T-helper 2 cell (primary cell): Measurements from ENCODE around the gene ECE1.

Experiments used
- DNase-seq, 5 experiments: peaks; one replicate each; pipeline versions ENCODE4 v3.0.0 to v3.0.0-alpha.2; 2012 to 2022
- total RNA-seq, 2 donors: gene quantifications; one replicate each; lab custom pipeline; 2026; lab: John Stamatoyannopoulos, UW

The ECE1 gene
- total RNA-seq, result 183 to 215 reads per million in 2 donors

DNA sequence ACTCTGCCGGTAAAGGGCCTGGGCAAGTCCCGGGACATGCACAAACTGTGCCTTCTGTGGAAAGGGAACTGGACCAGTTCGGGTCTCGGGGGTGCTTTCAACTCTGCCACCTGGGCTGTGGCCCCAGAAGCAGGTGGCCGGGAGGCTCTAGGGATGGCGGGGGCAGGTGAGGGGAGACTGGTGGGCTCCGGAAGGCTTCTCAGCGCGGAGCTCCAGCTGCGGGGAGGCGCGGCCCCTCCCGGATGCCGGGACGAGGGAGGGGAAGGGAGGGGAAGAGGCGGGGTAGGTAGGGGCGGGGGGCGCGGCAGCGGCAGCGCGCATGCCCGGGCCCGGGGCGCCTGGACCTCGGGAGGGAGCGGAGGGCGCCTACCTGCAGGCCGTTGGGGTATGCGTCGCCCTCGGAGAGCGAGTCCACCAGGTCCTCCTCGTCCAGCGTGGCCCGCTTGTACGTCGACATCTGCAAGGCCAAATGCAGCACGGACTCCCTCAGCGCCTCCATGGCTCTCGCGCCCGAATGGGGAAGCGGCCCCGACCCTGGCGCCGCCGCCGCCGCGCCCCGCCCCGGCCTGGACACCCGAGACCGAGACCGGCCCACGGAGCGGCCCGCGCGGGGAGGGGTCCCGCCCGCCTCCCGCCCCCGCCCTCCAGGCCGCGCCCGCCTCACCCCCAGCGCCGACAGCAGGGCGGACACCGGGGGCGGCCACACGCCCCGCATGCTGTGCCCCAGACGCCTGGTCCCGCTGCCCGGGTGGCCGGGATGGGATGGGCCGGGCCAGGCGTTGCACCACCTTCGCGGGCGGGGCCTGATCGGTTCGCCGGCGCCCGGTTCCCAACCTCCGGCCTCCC, at the start of gene ECE1:
Gene ECE1 (minus strand): TSS at position 764 of the 846 bp plus-strand sequence. CDS start 49 bp downstream, at position 715.
- peak; percentile 29 to 74 (median 42) for DNase-seq

DNA sequence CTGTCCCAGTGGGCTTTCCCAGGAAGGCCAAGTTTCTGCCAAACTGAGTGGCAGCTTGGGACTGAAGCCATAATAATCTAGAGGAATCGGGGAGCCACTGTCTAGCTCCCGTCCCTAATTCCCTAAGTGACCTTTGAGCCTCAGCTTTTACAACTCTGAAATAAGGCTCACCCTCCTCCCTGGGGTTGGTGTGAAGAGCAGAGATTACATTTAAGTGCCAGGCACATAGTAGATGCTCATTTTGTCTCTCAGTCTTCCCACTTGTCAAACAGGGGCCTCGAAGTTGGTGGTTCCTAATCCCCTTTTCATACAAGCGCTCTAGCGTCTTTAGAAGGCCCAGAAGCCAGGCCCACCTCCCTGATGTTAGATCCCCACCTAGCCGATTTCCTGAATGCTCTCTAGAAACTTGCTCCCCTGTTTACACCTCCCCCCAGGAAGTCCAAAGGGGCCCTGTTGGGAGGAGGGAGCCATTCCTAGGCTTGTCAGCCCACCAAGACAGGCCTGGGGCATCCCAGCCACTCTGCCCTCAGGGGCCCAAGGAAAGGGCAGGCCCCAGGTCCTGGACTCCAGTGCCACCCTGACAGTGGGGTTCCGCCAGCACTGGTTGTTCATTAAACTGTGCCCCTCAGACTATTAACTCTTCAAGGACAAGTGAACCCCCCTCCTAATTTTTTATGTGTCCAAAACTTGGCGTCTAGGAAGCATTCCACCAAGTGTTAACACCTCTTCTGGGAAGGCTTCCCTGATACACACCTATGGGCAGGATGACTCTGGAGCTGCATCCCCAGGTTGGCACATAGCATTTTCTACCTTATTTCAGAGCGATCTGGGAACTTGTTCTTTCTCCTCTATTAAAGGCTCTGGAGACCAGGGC, 49.3 kb upstream of the ECE1 start:
- no peak for DNase-seq

GRCh38 chr1:21338573-21339355, 48.5 kb upstream of the ECE1 start:
- no peak for DNase-seq

DNA sequence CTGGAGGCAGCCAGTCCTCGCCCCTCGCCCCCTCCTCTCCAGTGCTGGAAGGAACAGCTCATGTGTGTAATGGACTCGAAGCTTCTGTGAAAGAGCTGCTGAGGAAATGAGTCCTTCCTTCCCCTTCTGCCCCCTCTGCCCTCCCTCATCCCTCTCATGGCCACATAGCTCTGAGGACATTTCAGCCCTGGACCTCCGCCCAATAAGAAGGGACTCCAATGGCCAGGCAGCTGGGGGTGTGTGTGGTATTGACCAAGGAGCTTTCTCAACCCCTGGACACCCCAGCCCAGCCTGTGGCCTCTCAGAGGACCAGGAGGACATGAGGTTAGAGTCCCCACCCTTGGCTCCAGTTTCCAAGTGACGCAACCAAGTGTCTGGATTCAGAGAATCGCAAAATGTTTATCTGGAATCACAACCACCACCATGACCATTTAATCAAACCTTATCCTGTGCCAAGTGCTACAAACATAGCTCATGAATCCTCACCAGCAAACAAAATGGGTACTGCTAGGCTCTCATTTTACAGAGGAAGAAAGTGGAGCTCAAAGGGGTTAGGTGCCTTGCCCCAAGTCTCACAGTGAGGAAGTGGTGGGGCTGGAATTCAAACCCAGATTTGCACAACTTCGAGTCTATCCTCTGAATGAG, 47.8 kb upstream of the ECE1 start:
- DNase-seq, result no peak

DNA sequence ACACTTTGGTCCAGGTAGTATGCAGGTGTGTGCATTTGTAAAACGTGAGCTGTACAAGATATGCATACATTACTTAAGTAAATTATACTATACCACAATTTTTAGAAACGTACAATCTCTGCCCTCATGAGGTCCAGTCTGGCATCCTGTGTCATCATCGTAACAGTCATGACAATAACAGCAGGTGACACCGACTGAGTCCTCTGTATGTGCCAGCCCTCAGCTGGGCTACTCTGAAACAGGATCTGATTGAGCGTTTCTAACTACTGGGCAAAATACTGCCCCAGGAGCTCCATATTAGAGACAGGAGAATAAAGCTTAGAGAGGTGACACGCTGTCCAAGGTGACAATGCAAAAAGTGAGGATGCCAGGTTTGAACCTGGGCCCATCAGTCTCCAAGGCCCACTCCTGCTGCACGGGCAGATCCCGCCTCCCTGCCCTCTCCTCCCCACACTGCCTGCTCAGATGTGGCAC, 47.2 kb upstream of the ECE1 start:
- no peak for DNase-seq

DNA sequence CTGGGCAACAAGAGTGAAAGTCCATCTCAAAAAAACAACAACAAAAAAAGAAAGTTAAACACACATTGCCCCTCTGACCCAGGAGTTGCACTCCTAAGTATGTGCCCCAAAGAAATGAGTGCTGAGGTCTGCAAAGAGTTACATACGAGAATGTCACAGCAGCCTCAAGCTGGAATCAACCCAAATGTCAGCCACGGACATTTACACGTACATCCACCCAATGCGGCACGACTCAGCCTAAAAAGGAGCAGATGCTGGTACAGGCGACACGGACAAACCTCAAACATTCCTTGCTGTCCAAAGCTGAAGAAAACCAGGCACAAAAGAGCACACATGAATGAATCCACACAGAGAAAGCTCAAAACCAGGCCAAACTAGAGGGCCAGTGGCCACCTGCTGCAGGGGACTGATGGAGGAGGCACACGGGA, 46.8 kb upstream of the ECE1 start:
- DNase-seq, result no peak

DNA sequence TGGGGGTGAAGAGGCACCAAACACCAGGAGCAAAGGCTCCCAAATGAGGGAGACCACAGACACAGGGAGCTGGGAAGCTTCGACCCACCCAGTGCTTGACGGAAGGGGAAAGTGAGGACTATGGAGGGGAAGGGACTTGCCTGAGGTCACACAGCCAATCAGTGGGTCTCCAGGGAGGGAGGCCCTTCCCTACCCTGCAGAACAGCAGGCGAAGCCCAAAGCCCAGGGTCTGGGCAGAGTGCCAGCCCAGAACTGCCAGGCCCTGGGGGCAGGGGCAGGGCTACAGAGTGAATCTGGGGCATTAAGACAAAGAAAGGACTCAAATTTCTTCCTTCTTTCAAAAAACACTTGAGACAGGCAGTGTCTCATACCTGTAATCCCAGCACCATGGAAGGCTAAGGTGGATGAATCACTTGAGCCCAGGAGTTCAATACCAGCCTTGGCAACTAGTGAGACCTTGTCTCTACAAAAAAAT, 45.5 kb upstream of the ECE1 start:
- no peak for DNase-seq

- DNase-seq, result no peak
Observed at GRCh38 chr1:21335088-21335691, 44.9 kb upstream of the ECE1 start.

GRCh38 chr1:21334214-21335087, 44.2 kb upstream of the ECE1 start:
- peak; percentile 50 to 95 (median 76) for DNase-seq

DNA sequence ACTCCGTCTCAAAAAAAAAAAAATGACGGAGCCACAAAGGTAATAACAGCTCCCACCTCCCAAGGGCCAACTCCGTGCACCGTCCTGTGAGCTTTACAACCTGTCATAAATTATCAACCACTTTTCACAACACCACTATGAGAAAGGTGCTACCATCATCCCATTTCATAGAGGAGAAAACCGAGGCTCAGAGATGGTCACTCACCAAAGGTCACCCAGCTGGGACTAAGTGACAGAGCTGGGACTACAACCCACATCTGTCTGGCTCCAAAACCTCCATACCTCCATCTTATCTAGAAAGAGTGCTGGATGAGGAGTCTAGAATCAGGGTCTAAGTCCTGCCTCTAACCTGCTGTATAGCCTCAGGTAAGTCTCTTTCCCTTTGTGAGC, 43.6 kb upstream of the ECE1 start:
- no peak for DNase-seq

GRCh38 chr1:21332554-21333311, 42.5 kb upstream of the ECE1 start:
- DNase-seq, result no peak

DNA sequence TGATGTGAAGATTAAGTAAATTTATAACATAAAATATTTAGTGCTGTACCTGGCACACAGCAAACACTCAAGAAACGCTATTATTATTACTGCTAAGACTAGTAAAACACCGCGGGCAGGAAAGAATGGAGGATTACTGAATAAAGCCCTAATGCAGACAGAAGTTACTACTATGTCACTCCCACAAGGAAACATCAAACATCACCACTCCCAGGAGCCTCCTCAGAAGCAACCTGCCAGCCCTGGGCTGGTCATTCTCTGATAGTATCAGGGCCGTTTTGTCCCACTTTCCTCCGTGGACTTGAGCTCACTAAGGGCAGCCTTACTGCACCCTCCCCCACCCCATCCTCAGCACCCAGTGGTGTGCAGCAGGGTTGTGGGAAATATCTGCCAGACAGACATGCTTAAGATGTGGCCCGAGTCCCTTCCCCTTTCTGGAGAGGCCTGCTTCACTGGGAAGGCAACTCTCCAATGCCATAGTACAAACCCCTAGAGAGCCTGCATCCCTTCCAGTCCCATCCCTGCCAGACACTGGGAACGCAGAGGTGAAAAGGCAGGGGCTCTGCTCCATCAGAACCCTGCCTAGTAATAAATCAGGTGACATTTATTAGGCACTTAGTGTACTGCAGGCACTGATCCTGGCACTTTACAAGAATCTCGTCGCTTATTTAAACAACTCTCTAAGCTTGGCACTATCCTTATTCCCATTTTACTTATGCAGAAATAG, 41.7 kb upstream of the ECE1 start:
- DNase-seq, result no peak

GRCh38 chr1:21330544-21330943, 40.3 kb upstream of the ECE1 start:
- no peak for DNase-seq

GRCh38 chr1:21329209-21329844, 39.1 kb upstream of the ECE1 start:
- DNase-seq, result peak in 1 of 5 experiments; percentile 37

DNA sequence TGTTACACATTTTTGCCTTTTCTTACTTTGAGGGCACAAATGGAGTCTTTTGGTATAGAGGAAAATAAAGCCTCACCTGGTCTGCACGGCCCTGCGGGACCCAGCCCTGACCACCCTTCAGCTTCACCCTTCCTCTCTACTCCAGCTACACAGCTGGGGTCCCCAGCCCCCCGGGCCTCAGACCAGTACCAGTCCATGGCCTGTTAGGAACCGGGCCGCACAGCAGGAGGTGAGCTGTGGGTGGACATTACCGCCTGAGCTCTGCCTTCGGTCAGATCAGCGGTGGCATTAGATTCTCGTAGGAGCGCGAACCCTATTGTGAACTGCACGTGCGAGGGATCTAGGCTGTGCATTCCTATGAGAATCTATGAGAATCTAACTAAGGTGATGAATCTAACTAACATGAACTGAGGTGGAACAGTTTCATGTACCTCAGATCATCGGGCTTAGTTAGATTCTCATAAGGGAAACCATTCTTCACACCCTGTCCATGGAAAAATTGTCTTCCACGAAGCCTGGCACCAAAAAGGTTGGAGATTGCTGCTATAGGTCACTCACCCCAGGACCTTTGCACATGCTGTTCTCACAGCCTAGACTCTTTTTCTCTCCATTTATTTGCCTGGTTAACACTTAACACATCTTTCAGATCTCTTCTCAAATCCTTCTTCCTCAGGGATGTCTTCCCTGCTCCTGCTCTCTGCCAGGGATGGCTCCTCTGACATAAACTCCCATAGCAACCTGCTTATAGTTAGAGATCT, 37.5 kb upstream of the ECE1 start:
- DNase-seq, result no peak

- DNase-seq, result no peak
Observed at GRCh38 chr1:21326861-21327344, 36.6 kb upstream of the ECE1 start.

GRCh38 chr1:21325731-21326387, 35.6 kb upstream of the ECE1 start:
- no peak for DNase-seq
